Neutrophil (primary cell): Measurements from ENCODE around the gene CRYBG1.

Source experiments
- H3K27ac ChIP-seq: fragments of 200-600 bp; sonication (generic); 2 replicates; pipeline ENCODE4 v1.5.1; 2016; ENCODE audit warnings: mild to moderate bottlenecking, moderate library complexity
- H3K27me3 ChIP-seq: fragments of 200-600 bp; sonication (generic); 2 replicates; pipeline ENCODE4 v1.6.0; 2016; ENCODE audit warnings: mild to moderate bottlenecking
- H3K36me3 ChIP-seq: fragments of 200-600 bp; sonication (generic); 2 replicates; pipeline ENCODE4 v1.5.1; 2017
- H3K4me1 ChIP-seq, 2 experiments: fragments of 200-600 bp in 1 of 2; sonication (generic) in 1 of 2; 1 replicate in 1 of 2; 2 replicates in 1 of 2; pipeline versions ENCODE4 v1.5.1 to v1.6.1; 2013 to 2016; ENCODE audit warnings: low read depth in 1 of 2, low read length in 1 of 2, mild to moderate bottlenecking in 1 of 2, moderate library complexity in 1 of 2; ENCODE audit not compliant: control insufficient read depth in 1 of 2, insufficient read depth in 1 of 2
- H3K4me3 ChIP-seq, 2 experiments: fragments of 200-600 bp in 1 of 2; sonication (generic) in 1 of 2; 1 replicate in 1 of 2; 2 replicates in 1 of 2; pipeline ENCODE4 v1.5.1; 2013 to 2016; ENCODE audit warnings: low read depth in 1 of 2, low read length in 1 of 2, mild to moderate bottlenecking in 1 of 2, moderate library complexity in 1 of 2
- H3K9me3 ChIP-seq: fragments of 200-600 bp; sonication (generic); 2 replicates; pipeline ENCODE4 v1.5.1; 2016
- CTCF ChIP-seq: fragments of 200-600 bp; sonication (generic); IDR thresholded peaks from 2 replicates; pipeline ENCODE4 v1.5.1; 2016; ENCODE audit warnings: antibody characterized with exemption

CRYBG1 gene

GRCh38 chr6:106417572-106418147, 57.1 kb downstream of the CRYBG1 start:
- peaks cover 25% of the 10 kb centered on the region for H3K27me3 ChIP-seq
- no peak for TF ChIP-seq CTCF

GRCh38 chr6:106419900-106420613, 59.5 kb downstream of the CRYBG1 start:
- Histone ChIP-seq H3K4me1 (no peaks in the 10 kb centered on the region), H3K4me3 (no peak overlapping the region), H3K27me3 (peaks cover 15% of the 10 kb centered on the region)

More at GRCh38 chr6:106417572-106418147, 57.1 kb downstream of the CRYBG1 start:
- no peak overlapping the region for H3K4me3 ChIP-seq
- H3K4me1 ChIP-seq = peaks cover 7 to 11% of the 10 kb centered on the region in 2 experiments
- no peak overlapping the region for H3K27ac ChIP-seq
- no peaks in the 10 kb centered on the region for H3K9me3 ChIP-seq
- no peaks in the 10 kb centered on the region for H3K36me3 ChIP-seq

GRCh38 chr6:106421496-106421895, 61.0 kb downstream of the CRYBG1 start:
- Histone ChIP-seq H3K27ac (no peak overlapping the region), H3K4me1 (no peaks in the 10 kb centered on the region), H3K27me3 (peaks cover 4% of the 10 kb centered on the region), H3K36me3 (no peaks in the 10 kb centered on the region), H3K4me3 (no peak overlapping the region), H3K9me3 (no peaks in the 10 kb centered on the region)
- no peak for TF ChIP-seq CTCF

More at GRCh38 chr6:106419900-106420613, 59.5 kb downstream of the CRYBG1 start:
- H3K36me3 ChIP-seq = no peaks in the 10 kb centered on the region
- no peak for TF ChIP-seq CTCF
- H3K9me3 ChIP-seq = no peaks in the 10 kb centered on the region
- H3K27ac ChIP-seq = no peak overlapping the region

- no peaks in the 10 kb centered on the region for H3K4me1 ChIP-seq
- no peak overlapping the region for H3K4me3 ChIP-seq
- no peaks in the 10 kb centered on the region for H3K9me3 ChIP-seq
- no peak for TF ChIP-seq CTCF
- H3K27me3 ChIP-seq = peaks cover 3% of the 10 kb centered on the region
- no peaks in the 10 kb centered on the region for H3K36me3 ChIP-seq
- H3K27ac ChIP-seq = no peak overlapping the region
These were observed 62.0 kb downstream of the CRYBG1 start for GRCh38 chr6:106422534-106422933.

GRCh38 chr6:106425382-106425781, 64.9 kb downstream of the CRYBG1 start:
- Histone ChIP-seq H3K4me3 (no peak overlapping the region), H3K9me3 (no peaks in the 10 kb centered on the region), H3K27me3 (no peaks in the 10 kb centered on the region), H3K36me3 (no peaks in the 10 kb centered on the region), H3K4me1 (no peaks in the 10 kb centered on the region), H3K27ac (no peak overlapping the region)
- no peak for TF ChIP-seq CTCF
